Suppressor macrophage treated with lipopolysaccharide for 4 hours (primary cell): ENCODE data around the gene PHGDH.
"Not testable (repeated sequence)": the region's sequence is repeated elsewhere in the genome, so short reads cannot be mapped to it uniquely, and the experiment has no call there.

Experiments
- DNase-seq: peaks from one replicate; pipeline ENCODE4 v3.0.0-alpha.2; 2020

Gene PHGDH

DNA sequence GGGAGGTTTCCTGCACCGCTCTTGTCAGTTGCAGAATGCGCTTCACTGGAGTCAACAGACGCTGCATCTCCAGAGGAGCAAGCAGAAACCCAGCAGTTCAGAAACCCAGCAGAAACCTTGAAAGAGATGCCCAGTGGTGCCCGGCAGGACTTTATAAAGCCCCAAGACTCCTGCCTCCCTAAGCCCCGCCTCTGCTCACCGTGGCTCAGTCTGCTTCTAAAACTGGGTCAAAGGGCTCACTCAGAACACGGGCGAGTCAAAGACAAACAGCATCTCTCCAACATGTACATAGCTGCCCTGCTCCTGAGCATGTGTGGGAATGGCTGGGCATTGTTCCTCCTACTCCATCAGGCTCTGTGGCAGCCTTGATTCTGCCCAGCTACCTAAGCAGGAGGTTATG lies 57.0 kb downstream of the PHGDH start, which contains the start of gene HMGCS2:
TSS of gene HMGCS2 (minus strand) at position 128 of the 400 bp plus-strand sequence. CDS start at position 67, 61 bp downstream.
- DNase-seq, result no peak

DNA sequence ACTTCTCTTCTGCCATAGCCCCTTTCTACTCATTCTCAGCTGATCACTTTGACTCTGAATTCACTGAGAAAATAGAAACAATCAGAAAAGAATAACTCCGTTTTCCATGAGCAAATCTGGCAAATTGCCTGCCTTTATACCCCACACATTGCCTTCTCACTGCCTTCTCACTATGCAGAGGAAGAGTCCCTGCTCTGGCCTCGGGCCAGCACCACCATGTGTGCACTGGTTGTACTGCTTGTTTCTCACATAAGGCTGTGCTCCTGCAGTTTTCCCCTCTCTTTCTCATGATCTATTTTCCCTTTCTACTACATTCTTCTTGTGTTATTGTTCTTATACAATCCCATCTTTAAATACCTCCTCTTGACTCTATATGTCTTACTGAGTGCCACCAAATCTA lies 59.3 kb downstream of the PHGDH start:
- no peak for DNase-seq

DNA sequence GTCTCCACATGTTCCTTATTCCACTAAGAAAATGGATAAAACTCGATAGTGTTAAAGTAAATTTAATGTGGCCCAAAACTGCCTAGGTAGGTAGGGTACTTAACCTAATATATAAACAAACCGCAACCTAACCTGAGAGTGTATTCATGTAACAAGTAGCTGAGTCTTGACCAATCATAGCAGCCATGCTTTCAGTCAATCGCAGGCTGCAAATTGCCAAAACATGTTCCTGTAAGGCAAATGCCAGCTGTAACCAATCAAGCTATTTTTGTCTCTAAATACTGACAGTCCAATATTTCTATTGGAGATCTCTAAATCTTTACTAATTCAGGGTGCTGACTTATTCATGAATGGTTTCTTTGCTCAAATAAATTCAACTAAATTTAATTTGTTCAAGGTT lies 60.0 kb downstream of the PHGDH start:
- DNase-seq, result no peak

DNA sequence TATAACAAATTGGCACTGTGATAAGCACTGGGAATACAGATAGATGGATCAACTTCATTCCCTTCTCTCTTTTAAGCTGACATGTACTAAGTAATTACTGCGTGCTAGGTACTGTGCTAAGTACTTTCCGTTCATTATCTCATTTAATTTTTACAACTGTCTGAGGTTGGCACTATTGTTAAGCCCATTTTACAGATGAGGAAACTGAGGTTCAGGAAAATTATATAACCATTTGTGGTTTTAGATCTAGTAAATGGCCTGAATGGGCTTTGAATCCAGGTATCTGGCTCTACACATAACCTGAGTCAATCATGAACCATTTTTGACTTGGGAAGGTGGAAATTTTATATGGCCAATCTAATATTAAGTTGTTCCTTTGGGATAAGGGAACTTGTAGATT lies 60.6 kb downstream of the PHGDH start:
- no peak for DNase-seq

DNA sequence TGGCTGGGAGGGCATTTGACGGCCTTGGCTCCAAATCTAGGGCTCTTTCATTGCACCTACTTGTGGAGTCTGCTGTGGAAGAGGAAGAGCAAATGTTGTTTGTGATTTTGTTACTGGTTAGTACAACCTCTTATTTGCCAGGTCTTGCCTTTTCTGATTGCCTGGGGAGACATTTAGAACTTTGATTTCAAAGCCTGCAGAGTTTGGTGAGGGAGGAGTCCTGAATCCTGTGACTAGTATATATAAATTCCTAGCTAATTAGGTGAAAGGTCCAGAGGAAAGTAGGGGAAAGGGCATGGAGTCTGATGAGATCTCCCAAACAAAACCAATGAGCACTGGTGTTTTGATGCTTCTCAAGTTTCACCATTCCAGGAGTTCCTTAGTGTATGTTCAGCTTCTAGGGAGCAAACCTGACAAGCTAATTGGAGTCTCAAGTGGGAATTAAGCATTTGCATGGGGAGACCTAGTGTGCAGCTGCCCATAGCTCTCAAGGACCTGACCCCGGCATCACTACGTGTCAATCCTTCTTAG lies 62.0 kb downstream of the PHGDH start:
- DNase-seq, result no peak

DNA sequence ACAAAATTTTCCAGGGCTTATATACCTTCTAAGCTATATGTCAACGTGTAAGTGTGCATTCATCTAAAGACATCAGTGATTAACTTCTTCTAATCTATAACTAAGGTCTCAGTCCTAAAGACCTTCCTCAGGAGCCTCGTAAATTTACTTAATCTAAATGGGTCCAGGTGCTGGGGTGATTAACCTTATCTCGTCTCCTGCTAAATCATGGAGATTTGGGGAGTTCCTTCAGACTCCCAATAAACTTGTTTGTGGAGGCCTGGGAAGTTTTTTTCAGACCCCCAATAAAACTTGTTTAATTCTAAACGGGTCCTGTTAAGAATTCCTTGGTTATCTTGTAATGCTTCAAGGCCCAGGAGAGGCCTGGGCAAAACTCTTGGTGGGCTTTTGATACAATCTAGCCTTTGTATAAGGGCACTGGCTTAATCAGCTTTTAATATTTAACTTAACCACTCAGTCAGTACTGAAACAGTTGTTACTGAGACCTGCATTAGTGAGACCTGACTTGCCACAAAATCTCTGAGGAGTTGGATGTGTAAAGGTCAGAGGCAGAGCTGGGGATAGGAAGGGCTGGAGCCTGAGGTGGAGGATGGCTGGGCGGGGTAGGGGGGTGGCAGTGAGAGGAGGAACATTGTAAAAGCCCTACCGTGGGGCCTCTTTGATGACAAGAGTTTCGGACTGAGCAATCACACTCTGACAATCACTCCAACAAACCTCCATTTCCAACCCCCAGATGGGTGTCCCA lies 63.2 kb downstream of the PHGDH start:
- no peak for DNase-seq

DNA sequence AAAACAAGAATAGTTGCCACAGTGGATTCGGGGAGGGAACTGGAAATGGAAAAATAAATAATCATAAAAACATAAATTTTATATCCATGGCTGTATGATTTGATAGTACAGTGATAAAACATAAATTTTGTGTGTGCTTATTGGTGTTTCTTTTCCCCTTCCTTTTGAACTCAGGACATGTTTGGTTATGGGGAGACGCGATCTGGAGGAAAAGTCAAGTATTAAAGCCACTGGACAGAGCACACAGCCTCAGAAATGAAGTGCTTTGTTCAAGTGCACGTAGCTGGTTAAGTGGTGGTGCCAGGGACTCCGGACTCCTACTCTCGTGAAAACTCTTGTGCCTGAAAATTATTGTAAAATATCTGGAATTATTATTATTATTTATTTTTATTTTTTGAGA lies 66.6 kb downstream of the PHGDH start:
- no peak for DNase-seq

DNA sequence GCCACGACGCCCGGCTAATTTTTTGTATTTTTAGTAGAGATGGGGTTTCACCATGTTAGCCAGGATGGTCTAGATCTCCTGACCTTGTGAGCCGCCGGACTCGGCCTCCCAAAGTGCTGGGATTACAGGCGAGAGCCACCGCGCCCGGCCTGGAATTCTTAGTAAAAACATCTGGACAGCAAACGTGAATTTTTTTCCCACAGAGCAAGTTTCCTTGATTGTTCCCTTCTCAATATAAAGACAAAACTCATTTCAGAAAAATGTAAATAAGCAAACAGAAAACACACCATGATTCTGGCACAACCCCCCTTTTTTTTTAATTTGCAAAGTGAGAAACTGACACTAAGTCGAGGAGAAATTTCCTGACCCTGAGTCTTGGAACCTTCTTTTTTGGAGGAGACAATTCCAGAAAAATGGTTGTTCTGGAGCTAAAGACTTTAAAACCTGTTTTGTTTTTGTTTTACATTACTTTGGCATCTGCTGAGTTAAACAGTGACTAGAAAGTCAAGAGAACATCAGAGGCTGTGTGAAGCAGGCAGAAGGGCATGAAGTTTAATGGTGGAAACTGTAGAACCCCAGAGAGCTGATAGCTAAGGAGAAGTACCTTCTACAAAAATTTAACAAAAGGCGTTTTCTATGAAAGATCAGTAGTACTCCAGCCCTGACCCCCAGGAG lies 67.3 kb downstream of the PHGDH start:
- no peak for DNase-seq

DNA sequence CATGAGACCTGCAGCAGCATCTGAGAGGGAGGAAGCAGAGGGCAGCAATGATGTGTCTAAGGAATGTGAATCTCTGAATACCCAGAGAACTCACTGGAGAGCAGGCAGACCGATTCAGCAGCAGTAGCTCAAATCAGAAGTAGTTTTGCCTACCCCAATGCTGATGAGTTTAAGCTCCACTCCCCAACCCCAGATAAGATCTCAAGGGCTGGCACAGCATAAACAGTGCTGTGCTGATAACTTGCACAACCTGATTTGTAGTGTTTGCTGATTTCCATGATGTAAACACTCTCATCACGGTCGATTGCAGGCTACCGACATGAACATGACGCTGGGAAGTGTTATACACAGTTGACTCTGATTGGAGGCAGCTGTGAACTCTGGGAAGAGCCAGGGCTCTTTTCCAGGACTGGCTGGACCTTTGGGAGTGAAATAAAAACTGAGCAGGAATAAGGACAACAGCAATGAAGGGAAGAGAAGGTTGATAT lies 68.2 kb downstream of the PHGDH start:
- DNase-seq, result no peak

DNA sequence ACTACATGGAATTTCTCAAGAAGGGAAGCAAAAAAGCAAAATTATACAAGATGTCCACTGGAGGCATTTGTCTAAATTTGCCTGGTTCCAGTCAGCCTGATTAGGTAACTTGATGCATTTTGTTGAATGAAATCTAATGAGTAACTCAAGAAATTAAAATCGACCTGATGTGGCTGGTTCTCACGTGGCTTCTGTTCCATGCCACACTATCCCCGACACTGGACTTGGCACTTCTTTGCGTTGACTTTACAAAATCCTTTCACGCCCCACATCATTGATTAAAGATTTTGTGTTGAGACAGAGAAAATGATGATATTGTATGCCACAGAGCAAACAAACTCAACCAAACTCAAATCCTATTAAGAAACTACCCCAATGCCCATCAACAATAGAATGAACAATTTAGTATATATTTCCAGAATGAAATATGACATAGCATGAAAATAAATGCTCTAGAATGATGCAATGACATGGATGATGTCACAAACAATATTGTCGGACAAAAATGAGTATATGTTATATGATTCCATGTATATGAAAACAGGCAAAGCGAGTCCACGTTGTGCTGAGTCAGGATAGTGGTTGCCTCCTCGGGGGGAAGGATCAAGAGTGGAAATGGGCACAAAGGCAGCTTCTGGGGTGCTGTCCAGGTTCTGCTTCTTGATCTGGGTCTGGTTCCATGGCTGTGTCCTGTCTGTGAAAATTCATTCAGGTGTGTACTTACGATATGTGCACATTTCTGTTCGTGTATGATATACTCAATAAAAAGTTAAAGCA lies 69.9 kb downstream of the PHGDH start:
- DNase-seq, result no peak

DNA sequence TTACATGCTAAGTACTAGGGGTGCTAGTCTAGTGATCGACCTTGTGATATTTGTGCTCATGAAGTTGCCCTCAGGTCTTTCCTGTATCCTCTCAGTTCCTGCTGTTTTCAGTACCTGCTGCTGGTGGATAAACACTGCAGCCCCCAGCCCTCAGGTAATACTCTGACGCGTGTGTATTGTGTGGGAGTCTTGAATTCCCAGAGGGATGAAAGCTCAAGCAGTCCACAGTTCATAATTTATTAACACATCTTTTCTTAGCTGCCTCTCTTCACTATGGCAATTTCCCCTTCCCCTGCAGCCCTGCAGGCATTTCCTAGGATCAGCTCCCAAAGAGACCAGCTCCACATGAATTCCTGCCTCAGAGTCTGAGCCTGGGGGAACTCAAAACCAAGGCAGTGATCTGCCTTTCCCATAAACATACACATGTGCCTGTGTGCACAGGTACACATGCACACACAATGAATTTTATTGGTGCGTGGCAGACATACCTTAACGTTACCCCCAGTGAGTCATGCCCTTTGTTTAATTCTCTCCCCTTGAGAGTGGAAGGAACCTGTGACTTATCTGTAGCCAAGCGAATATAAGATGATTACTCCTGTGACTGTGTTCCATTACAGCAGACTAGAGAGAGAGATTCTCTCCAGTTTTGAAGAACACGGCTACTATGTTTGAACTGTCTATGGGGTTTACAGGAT lies 71.0 kb downstream of the PHGDH start:
- no peak for DNase-seq

DNA sequence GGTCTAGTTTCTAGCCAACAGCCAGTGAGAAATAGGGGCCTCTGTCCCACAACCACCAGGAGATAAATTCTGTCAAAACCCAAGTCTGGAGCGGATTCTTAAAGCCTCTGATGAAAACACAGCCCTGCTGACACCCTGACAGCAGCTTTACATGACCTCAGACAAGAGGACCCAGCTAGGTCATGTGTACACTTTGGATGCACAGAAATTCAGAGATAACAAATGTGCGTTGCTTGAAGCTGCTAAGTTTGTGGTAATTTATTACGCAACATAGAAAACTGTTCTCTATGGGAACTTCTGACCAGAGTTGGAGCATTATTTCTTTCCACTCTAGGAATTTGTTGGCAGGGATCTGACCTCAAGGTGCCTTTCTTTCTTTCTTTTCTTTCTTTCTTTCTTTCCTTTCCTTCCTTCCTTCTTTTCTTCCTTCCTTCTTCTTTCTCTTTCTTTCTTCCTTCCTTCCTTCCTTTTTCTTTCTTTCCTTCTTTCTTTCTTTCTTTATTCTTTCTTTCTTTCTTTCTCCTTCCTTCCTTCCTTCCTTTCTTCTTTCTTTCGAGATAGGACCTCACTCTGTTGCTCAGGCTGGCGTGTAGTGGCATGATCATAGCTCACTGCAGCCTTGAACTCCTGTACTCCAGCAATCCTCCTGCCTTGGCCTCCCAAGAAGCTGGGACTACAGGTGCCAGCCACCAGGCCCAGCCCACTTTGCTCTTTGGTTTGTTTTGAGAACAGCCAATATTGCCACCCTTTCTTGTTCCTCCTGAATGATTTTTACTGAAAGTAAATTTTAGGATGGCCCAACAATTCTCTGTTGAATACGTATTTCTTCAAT lies 71.8 kb downstream of the PHGDH start:
- DNase-seq, result peak; percentile 23

DNA sequence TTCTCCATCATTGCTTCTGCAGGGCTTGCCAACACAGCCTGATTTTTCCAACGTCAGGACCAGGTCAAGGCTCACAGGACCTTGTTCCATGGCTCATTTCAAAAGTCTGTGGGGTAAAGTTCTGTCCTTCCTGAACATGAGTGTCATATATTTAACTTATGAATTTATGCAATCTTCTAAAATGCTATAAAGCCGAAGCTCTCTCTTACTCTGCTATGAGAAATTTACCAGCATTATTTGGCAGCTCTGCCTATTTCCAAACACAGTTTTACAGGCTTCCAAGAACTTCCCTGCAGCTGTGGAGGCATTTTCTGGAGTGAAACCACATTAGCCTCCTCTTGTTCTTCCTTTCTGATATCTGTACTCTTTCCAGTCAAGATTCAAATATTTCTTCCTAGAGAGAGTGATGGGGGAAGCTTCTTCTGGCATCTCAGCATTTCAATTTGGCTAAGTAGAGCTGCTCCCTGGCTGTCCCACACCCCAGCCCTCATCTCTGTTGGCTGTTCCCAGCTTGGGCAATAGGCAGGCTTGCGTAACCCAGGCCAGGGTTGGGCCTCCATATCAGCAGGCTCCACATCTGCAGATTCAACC lies 72.6 kb downstream of the PHGDH start:
- DNase-seq, result peak; percentile 57

DNA sequence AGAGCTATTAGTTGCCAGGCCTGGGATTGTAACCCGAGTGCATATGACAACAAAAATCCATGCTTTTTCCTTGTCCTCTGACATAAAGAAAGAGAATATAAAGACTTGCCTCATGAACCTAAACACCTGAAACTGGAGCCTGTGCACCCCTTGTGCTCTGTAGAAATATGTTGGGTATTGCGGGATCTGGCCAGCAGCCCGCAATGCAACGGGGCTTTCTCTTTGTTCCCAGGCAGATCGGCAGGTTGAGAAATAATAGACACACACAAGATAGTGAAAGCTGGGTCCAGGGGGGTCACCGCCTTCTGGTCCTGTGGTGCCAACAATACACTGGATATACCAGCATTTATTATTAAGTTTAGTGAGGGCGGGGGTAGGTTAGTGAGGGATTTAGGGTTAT lies 74.3 kb downstream of the PHGDH start:
- DNase-seq, result not testable (repeated sequence)

DNA sequence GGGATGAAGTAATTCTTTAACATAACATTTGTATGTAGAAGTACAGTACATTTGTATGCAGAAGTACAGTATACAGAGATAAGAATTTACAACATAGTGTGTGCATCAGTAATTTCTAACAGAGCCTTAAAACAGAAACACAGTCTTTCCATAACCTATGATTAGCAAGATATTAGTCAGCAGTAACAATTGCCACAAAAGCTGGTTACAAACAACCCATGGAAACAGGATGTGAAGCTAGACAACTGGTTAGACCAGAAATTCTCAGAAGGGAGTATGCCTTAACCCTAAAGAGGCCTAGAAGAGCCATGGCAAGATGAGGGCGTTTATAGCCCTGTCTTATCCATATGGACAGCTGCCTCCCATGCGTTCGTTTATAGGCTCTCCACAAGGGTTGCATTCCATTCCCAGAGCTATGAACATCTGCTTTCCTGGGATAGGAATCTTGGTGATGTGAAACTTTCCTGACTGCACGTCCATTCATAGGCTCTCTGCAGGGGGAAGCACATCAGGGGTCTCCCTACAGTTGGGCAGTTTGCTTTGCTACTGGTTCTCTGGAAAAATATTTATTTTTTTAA lies 74.8 kb downstream of the PHGDH start:
- DNase-seq, result peak; percentile 46

DNA sequence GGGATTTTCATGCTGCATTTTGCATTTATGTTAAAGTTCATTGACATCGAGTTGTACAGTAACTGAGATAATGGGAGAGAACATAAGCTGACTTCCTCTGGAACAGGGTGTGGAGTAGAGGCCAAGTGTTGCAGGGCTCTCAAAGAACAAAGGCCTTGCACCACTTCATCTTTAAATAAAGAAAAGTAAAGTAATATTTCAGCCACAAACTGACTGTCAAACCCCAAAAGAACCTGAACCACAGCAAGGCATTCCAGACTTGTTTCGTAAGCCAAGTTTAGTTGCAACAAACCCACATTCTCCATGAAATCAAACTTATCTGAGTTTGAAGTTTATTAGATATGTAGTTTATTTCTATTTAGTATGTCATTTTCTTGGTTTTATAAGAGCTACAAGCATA lies 76.0 kb downstream of the PHGDH start:
- DNase-seq, result no peak

DNA sequence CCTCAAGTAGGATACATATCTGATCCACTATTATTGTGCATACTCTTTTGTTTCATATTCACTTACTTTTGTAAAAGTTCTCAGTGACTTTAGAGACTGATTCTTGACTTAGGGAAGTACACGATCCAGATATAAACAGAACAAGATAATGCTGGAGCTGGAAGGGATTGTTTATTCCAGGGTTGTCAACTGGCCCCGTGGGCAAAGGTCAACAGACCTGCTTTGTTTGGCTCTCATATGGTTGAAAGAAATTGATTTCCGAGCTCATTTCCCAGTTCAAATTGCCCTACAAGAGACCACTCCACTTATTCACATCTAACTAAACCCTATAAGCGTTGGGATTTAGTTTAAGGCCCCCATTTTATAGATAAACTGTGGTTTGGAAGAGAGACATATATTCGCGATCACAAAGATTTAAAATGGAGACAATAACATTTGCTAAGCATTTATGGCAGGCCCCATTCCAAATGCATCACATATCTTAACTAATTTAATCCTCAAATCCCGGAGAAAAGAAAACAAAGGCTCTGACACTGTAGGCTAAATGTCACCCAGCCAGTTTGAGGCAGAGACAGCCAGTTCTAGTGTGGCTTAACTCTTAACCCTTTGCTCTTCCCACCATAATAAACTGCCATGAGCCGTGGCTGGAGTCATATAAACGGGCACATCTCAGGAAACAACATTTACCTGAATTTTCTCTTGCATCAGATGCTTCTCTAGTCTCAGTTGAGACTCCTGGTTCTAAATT lies 78.9 kb downstream of the PHGDH start:
- no peak for DNase-seq

DNA sequence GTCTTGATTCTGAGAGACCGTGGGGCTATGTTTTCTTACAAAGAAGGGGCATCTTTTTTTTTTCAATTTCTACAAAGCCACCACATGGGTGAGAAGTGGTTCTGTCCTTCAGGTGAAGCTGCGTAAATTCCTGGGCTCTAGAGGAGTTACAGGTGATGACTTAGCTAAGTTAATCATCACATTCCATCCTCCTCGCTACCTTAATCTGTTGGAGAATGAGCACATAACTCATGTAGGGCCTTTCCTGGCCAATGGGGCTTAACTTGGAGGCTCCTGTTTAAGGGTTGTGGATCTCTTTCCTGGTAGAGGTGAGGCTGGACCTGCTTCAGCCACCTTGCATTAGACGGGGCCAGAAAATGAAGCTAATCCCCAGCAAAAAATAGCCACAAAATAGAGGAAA lies 79.6 kb downstream of the PHGDH start:
- no peak for DNase-seq
